ENCODE measurements around the gene PALLD.

- TF ChIP-seq ZNF530 (tag by site-specific recombination; IDR thresholded peaks at IDR 0.05; ENCODE audit: low read depth) (no peak), ZNF548 (tag by site-specific recombination; IDR thresholded peaks at IDR 0.05) (no peak), MZF1 (tag by site-specific recombination; IDR thresholded peaks at IDR 0.05; ENCODE audit: borderline replicate concordance) (no peak), ZIC2 (tag by site-specific recombination; IDR thresholded peaks at IDR 0.05) (no peak), ZNF670 (tag by site-specific recombination; IDR thresholded peaks at IDR 0.05; ENCODE audit: low read depth) (no peak), ZNF146 (tag by site-specific recombination; IDR thresholded peaks at IDR 0.05) (no peak)
Measured at GRCh38 chr4:168664242-168664891, 167.5 kb downstream of the PALLD start.

All from HEK293 (cell line).